ENCODE results near the gene NADSYN1. TPM values are rescaled to one million over a fixed set of nuclear protein-coding genes. Genes with fewer than 3 reads are reported as not detected.
"Not testable (repeated sequence)": the region's sequence is repeated elsewhere in the genome, so short reads cannot be mapped to it uniquely, and the experiment has no call there.

Gene NADSYN1
- total RNA-seq (2014; rRNA removed; shearing (Covaris generic)), result 19.3 and 35.4 TPM in 2 replicates

DNA sequence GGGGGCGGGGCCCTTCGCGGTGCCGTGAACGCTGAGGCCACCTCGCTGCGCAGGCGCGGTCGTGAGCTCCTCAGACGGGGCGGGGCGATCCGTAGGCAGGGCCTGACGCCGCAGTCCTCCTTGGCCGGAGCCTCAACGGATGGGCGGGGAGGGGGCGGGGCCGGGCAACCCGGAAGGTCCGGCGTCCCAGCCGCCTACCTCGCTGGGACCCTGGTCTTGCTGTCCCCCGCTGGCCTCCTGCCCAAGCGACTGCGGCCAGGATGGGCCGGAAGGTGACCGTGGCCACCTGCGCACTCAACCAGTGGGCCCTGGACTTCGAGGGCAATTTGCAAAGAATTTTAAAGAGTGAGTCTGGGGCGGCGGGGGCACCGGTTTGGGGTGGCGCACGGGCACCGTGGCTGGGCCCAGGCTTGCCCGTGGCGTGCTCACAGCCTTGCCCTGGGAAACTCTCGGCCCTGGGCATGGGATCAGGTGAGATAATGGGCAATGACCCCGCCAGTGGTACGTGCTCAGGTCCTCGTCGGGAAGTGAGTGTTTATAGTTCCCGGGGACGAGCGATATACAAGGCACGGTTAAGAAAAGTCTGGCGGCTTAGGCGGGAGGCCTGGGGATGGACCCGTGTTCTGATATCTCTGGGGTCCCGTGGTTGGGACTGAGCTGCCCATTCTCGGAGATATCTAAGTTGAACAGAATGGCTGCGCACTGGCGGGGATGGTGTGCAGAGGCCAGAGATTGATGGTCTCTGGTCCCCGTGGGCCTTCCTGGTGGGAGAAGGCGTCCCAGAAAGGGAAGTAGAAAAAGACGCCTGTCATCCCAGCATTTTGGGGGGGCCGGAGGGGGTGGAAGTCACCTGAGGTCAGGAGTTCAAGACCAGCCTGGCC, at the start of gene NADSYN1:
NADSYN1 (plus strand) TSS at position 167 of the 881 bp plus-strand sequence; CDS start at position 261, 94 bp downstream.
- DNase-seq (ENCODE audit: low spot score), result peak; percentile 91

DNA sequence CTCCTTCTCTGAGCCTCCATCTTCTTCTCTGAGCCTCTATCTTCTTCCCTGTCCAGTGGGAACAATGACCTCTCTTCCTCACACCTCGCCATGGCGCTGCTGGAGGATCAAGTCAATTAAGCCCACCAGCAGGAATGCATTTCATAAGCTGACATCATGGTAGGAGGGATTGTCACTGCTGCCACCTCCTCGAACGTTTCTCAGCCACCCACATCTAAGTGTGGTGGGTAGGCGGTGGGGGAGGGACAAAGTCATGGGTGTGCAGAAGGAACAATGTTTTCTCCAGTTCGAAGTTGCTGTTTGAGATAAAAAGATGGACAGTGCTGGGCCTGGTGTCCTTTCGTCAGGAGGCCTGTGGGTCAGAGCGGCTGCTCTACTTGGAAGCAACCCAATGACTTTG, 48.8 kb upstream of the NADSYN1 start:
- DNase-seq (ENCODE audit: low spot score), result no peak

DNA sequence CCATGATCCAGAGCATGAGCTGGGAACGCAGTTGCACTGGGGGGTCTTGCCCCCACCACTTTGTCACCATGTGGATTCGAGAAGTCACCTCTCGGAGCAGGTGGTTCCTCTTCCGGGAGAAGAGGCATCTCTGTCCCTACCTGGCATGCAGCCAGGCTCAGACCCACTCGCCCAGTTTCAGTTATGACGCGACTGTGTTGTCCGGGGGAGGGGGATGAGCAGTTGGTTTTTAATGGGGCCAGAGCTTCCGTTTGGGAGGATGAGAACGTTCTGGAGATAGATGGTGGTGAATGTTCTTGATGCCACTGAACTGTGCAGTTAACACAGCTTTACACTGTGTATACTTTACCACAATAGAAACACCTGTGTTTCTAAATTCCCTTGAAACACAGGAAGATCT, 46.3 kb upstream of the NADSYN1 start:
- DNase-seq (ENCODE audit: low spot score), result no peak

DNA sequence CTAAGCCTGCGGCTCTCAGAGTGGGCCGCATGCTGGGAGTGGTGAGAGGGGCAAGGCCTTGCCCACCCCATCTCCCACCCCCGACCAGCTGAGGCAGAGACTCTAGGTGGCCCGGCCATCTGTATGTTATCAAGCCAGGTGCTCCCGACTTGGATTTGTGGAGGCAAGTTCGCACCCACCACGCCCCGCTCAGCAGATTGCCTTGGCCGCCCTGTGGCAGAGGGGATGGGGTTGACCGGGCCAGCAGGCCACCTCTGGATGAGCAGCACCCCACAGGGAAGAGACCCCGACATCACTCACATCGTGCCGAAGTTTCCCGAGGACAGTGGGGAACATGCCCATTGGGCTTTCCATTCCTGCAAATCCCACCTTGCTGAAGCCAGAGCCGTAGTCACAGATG, 45.6 kb upstream of the NADSYN1 start:
- no peak for DNase-seq (ENCODE audit: low spot score)

DNA sequence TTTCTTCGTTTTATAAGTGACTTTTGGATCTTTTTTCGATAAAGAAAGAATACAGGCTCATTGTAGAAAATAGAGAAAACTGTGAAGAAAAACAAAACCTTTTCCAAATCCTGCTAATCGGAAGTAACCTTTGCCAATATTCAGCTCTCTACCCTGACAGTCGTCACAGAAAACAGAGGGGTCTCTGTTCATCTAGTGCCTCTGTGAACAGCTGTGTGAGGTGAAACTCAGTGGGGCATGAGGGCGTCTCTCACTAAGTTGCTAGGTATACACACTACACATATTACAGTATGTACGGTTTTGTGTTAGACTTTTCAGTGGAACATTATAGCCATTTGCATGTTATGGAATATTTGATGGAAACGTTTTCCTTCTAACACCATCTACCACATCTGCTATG, 44.2 kb upstream of the NADSYN1 start:
- DNase-seq (ENCODE audit: low spot score), result no peak

DNA sequence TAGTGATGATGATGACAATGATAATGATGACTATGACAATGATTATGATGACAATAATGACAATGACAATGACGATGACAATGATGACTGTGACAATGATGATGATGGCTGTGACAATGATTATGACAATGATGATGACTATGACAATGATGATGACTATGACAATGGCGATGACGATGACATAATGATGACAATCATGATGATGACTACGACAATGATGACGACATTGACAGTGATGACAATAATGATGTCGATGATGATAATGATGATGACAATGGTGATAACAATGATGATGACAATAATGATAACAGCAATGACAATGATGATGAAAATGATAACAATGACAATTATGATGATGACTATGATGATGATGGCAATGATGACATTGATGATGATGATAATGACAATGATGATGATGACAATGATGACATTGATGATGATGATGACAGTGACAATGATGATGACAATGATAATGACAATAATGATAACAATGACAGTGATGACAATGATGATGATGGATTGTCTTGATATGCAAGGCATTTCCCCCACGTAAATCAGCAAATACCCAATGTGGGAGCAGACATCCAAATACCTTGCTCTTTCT, 42.5 kb upstream of the NADSYN1 start:
- no peak for DNase-seq (ENCODE audit: low spot score)

DNA sequence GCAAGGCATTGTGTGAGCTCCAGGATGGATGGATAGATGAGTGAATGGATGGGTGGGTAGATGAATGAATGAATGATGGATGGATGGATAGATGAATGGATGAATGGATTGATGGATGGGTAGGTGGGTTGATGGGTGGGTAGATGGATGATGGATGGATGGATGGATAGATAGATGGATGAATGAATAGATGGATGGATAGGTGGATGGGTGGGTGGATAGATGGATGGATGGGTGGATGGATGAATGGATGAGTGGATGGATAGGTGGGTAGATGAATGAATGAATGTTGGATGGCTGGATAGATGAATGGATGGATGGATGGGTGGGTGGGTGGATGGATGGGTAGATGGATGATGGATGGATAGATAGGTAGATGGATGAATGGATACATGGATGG, 38.4 kb upstream of the NADSYN1 start:
- DNase-seq (ENCODE audit: low spot score), result no peak

DNA sequence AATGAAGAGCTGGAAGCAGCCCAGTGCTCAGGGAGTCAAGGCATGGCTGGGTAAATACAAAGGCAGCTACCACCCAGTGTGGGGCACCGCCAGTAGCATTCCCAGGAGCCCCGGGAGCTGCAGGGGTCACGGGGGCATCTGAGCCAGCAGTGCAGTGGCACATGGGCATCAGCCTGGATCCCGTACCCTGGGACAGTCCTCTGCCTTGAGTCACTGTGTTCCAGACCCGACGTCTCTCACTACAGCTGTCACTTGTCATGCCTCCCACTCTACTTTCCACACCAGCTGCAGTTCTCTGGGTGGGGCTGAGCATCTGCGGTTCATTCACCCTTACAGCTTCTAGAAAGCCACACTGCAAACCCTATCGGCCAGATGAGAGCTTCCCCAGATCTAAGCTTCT, 34.4 kb upstream of the NADSYN1 start:
- no peak for DNase-seq (ENCODE audit: low spot score)

DNA sequence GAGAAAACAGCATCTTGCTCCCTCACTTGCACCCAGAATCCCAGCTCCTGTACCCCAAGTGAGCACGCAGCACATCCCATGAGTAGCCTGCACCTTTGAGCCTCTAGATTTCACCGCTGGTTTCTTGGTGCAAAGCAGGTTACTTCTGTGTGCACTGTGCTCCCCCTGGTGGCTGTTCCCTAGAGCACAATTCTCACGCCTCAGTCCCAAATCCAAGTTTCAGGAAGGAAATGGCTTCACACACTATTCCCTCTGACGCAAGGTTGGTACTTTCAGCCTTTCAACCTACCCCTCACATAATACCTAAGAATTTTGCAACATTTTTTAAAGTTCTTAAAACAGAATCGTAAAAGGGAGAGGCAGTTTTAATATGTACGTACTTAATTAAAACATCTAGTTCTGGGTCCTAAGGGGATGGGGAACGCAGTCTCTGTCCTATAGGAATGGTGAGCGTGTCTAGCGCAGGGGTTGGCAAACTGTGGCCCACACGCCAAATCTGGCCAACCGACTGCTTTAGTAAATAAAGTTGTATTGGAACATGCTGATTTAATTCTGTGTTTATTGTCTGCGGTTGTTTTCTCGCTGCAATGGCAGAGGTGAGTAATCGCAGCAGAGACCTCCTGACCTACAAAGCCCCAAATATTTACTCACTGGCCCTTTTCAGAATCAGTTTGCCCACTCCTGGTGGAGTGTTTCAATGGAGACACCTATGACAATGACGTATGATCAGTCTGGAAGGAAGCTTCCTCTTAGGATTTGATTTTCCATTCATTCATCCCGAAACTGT, 32.4 kb upstream of the NADSYN1 start:
- DNase-seq (ENCODE audit: low spot score), result peak; percentile 54

DNA sequence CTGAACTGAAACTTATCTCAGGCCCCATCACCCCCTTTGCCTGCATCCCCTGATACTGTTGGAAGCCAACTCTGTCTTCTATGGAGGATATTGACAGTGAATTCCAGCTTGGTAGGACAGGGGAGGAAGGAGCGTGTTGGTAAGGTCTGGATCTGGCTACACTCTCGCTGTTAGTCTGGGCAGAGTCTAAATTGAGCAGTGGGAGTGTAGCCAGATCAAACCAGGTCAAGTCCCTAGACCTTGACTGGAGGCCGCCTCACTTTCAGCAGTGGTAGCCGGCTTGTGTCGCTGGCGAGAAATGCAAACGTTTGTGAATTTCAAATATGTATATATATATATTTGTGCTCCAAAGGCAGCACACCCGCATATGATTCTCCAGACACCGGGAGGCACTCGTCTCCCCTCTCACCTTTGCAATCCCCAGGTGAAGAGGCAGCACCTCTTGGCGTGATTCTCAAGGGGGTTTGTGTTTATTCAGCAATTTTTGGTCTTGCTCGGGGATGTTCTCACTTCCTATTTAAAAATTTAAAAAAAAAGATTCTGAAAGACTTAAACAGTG, 31.5 kb upstream of the NADSYN1 start:
- no peak for DNase-seq (ENCODE audit: low spot score)

DNA sequence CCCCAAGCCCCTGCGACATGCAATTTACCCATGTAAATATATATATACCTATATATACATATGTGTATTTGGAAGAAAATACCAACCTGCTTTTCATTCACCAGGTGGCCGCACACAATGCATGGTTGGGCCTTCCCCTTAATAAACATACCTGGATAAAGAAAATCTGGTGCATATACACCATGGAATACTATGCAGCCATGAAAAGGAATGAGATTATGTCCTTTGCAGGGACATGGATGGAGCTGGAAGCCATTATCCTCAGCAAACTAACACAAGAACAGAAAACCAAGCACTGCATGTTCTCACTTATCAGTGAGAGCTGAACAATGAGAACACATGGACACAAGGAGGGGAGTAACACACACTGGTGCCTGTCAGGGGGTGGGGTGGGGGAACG, 30.7 kb upstream of the NADSYN1 start:
- not testable (repeated sequence) for DNase-seq (ENCODE audit: low spot score)

DNA sequence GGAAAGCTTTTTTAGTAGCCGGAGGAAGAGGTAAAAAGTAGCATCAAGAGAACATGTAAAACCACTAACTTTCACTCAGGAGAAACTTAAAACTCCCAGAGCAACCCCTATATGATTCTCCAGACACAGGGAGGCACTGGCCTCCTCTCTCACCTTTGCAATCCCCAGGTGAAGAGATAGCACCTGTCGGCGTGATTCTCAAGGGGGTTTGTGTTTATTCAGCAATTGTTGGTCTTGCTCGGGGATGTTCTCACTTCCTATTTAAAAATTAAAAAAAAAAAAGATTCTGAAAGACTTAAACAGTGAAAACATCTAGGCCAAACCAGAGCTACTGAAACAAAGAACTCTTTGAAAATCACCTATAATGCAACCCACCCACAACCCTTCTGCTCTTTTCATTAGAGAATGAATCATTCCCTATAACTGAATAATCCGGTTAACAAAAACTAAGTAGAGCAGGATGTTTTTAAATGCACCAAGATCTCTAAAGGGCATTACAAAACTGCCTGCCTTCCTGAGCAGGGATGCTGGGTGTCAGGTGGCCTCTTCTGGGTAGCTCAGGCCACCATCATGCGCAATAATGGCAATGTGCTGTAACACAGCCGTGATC, 29.7 kb upstream of the NADSYN1 start:
- DNase-seq (ENCODE audit: low spot score), result no peak

DNA sequence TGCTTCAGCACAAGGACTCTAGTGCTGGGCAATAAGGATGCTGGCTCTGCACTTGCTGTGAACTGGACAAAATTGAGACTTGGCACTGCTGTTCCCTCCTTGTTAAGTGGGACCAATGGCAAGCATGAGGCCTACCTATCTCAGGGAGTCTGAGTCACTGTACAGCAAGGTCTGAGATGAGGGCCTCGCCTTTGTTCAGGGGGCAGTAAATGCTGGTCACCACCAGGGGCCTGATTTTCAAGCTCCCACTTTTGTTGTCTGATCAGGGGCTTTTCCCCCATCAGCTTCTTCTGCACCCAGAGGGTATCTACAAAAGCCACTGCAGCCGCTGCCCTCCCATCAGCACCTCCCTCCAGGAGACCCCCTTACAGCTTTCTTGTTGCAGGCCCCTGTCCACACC, 27.6 kb upstream of the NADSYN1 start:
- DNase-seq (ENCODE audit: low spot score), result no peak

DNA sequence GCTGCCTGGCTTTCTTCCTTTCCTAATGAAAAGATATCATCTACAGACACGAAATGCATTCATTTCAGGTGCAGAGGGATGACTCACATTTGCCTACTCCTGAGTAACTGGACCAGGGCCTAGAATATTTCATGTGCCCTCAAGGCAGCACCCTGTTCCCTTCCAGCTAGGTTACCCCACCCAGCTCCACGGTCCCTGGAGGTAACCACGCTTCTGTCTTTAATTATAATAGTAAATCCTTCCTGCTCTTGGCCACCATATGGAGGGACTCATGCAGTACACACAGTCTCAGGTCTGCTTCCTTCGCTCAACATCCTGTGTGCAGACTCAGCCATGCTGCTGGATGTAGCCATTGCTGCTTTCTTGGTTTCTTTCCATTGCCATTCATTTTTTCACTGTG, 27.1 kb upstream of the NADSYN1 start:
- DNase-seq (ENCODE audit: low spot score), result no peak

DNA sequence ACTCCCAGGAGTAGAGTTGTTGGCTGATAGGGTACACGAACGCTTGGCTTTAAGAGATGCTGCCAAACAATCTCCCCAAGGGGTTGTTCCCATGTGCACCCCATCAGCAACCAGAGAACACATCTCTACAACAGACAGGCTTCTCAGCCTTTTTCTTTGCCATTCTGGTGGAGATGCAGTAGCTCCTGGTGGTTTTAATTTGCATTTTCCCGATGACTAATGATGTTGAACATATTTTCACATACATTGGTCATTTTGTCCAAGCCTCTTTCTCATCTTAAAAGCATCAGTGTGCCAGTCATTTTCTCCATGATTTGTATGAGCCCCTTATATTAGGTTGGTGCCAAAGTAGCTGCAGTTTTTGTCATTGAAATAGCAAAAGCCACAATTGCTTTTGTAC, 26.6 kb upstream of the NADSYN1 start:
- no peak for DNase-seq (ENCODE audit: low spot score)

DNA sequence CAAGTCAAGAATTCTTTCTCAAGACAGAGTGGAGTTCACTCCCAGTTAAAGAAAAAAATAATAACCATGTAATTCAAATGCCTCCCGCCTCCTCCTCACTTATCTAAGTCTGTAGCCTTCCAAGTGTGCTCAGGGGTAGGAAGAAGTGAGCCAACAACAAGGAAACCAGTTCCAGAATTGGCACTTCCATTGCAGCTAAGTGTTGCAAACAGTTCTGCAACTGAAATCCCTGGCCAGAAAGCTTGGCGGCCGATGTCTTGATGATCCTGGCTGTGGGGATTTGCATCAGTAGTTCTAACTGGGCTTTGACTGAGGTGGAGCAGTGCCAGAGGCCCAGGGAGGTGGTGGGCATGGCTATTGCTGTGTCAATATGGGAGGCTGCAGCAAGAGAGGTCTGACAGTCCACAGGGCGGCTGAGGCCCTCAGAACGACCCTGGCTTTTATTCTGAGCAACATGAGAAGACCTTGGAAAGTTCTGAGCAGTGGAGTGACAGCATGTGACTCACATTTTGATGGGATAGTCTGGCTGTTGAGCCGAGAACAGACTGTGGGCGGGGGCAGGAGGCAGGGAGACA, 24.1 kb upstream of the NADSYN1 start:
- no peak for DNase-seq (ENCODE audit: low spot score)

DNA sequence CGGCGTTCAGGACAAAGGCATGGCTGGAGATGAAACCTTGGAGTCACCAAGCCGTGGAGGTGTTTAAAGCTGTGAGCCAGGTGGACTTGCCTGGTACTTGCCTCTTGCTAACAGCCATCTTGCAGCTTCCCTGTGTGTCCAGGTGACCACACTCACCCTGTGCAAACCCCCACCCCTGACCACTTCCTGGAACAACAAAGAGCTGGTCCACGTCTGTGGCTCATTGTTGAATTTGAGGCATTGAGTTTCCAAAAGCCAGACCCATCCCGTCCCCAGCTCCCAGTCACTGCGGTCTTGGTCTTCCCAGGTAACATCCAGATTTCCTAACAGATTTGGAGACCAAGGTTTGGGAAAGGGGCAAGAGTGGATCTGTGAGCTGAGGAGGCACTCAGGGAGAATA, 23.3 kb upstream of the NADSYN1 start:
- DNase-seq (ENCODE audit: low spot score), result no peak

DNA sequence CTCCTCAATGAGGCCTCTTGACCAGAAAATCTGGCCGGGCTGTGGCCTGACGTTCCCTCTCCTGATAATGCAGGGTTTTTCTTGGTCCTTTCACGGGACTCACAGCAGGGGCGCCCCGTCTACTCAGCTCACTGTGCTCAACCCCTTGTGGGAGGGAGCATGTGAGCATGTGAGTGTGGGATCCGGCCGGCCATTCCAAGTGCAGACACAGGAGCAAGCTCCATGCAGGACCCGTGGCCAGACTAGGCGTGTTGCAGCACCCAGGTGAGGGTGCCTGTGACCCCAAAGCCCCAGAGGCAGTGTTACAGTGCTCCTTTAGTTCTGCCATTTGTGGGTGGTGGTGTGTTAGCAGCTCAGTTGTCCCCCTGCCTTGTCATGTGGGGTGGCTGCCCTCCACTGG, 22.8 kb upstream of the NADSYN1 start:
- DNase-seq (ENCODE audit: low spot score), result no peak

DNA sequence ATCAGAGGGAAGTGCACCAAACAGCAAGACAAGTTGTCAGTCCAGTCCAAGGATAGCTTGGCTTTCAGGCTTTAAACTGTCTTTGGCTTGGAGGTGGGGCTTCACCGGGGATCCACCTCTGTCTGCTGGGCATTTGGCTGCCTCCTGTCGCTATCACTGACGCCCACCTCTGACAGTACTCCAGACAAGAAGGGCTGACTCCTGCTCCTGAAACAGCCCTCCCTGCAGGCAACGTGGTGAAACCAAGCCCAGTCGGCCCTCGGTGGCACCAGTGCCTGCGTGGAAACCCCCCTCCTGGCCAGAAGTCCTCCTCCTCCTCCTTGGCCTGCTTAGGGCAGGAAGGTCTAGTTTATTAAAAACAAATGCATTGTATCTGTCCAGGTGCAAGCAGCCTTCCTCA, 21.7 kb upstream of the NADSYN1 start:
- no peak for DNase-seq (ENCODE audit: low spot score)

DNA sequence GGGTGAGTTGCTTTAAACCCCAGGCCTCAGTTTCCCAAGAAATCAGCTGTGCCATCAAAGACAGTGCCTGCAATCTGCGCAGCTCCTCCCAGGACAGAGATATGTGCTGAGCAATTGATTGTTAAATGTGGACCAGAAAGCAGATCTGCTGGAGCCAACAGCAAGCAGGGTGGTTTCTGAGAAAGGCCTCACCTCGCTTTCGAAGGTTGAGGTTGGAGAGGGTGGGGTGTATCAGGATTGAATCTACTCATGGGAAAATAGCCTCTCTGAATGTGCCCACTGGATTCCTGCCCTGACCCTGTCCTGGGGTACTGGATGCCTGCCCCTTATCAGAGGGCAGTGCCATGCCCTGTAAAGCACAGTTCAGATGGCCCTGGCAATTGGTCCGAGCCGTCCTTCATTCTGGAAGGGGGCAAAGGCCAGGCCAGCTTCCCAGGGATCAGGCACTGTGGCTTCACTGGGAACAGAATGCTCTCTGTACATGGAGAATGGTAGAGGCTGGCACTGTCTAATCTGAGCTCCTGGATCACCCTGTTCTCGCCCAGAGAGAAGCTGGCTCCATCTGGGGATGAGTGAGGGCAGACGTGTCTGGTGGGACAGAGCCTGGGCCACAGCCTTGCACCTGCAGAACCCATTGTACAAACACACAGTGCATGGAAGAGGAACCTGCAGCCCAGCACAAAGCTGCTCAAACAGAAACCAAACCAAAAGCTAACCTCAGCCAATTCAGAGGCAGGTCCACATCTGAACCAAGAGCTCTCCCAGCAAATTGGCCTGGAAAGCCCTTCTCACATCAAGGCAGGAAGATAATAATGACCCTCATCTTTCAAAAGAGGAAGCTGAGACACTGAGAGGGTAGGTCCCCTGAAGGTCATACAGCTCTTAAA, 20.0 kb upstream of the NADSYN1 start:
- DNase-seq (ENCODE audit: low spot score), result no peak

All from H4 (cell line).